Retinal pigment epithelial cell (primary cell): ENCODE results near the gene MYL9.

ENCODE experiments used
- DNase-seq: peaks from one replicate; pipeline ENCODE4 v3.0.0-alpha.2; 2010; ENCODE audit warnings: low read depth
- H3K4me3 ChIP-seq: 2 replicates; pipeline ENCODE4 v1.5.1; 2011; ENCODE audit warnings: mild to moderate bottlenecking, low read length, control low read depth, moderate library complexity
- CTCF ChIP-seq: conservative IDR thresholded peaks from 2 replicates; pipeline ENCODE4 v1.5.1; 2011; ENCODE audit warnings: low read depth, low read length, control low read depth, inconsistent platforms

Gene MYL9

GRCh38 chr20:36541227-36541767 is at the start of gene MYL9:
Gene MYL9 (plus strand): TSS chr20:36541519. CDS start chr20:36544885, 3,366 bp downstream.
- peak within 1 kb of the TSS; percentile 77 for H3K4me3 ChIP-seq
- TF ChIP-seq CTCF: no peak
- DNase-seq: no peak

- H3K4me3 ChIP-seq: no peak overlapping the region
- no peak for TF ChIP-seq CTCF
- no peak for DNase-seq
Measured at GRCh38 chr20:36491901-36492617, 49.3 kb upstream of the MYL9 start.

- no peak for DNase-seq
Measured at GRCh38 chr20:36493051-36493800, 48.1 kb upstream of the MYL9 start.

GRCh38 chr20:36493801-36494114 is 47.6 kb upstream of the MYL9 start:
- DNase-seq: peak; percentile 57

More at GRCh38 chr20:36493051-36493800, 48.1 kb upstream of the MYL9 start:
- H3K4me3 ChIP-seq: no peak overlapping the region
- TF ChIP-seq CTCF: peak; percentile 42

GRCh38 chr20:36496707-36497669 is 44.3 kb upstream of the MYL9 start:
- no peak for DNase-seq
- H3K4me3 ChIP-seq: no peak overlapping the region
- TF ChIP-seq CTCF: no peak

More at GRCh38 chr20:36493801-36494114, 47.6 kb upstream of the MYL9 start:
- no peak for TF ChIP-seq CTCF
- no peak overlapping the region for H3K4me3 ChIP-seq

GRCh38 chr20:36497856-36498255 is 43.5 kb upstream of the MYL9 start:
- TF ChIP-seq CTCF: no peak
- no peak overlapping the region for H3K4me3 ChIP-seq

More at GRCh38 chr20:36497856-36498255, 43.5 kb upstream of the MYL9 start:
- no peak for DNase-seq
